ENCODE measurements around the gene CD84.
"Not testable (repeated sequence)": the region's sequence is repeated elsewhere in the genome, so short reads cannot be mapped to it uniquely, and the experiment has no call there.

CD84 gene

DNA sequence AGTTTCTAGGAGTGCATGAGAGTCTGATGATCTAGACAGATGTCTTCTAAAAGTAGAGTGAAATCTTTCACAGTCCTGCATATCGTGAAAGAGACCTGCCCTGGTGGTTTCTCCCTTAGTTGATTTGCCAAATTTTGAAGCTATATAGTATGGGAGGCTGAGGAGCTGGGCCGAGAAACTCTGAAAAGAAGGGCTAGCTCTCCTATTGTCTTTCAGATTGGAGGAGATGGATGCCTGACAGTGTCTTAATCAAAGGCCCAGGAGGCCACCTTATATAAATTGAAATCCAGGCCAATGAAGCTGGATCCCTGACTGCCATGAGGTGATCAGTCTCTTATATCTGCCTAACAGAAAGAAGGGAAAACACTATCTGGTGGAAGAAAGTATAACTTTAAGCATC, 18.4 kb upstream of the CD84 start:
- Mint-ChIP-seq H3K4me1 (no peaks in the 10 kb centered on the region), H3K27ac (no peak overlapping the region), H3K9me3 (peaks cover 45% of the 10 kb centered on the region), H3K27me3 (ENCODE audit: low read depth) (no peaks in the 10 kb centered on the region), H3K4me3 (no peak overlapping the region), H3K36me3 (ENCODE audit: low read depth) (no peaks in the 10 kb centered on the region)
- TF ChIP-seq, protein P1, sequence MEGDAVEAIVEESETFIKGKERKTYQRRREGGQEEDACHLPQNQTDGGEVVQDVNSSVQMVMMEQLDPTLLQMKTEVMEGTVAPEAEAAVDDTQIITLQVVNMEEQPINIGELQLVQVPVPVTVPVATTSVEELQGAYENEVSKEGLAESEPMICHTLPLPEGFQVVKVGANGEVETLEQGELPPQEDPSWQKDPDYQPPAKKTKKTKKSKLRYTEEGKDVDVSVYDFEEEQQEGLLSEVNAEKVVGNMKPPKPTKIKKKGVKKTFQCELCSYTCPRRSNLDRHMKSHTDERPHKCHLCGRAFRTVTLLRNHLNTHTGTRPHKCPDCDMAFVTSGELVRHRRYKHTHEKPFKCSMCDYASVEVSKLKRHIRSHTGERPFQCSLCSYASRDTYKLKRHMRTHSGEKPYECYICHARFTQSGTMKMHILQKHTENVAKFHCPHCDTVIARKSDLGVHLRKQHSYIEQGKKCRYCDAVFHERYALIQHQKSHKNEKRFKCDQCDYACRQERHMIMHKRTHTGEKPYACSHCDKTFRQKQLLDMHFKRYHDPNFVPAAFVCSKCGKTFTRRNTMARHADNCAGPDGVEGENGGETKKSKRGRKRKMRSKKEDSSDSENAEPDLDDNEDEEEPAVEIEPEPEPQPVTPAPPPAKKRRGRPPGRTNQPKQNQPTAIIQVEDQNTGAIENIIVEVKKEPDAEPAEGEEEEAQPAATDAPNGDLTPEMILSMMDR (IDR thresholded peaks at IDR 0.05; ENCODE audit: unreplicated experiment in 3 of 3): no peak

DNA sequence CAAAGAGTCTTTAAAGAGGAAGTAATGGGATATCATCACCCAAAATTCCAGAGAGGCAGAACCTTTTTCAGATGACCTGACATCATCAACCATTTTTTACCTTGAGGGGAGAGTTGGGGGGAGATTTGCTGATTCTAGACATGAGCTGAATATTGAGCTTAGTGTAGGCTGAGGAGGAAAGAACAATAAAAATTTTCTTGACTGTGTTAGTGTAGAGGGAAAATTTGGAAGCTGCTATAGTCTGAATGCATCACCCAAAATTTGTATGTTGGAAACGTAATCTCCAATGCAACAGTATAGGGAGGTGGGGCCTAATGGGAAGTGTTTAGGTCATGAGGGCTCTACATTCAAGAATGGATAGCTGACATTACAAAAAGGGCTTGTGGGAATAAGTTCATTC, 17.8 kb upstream of the CD84 start:
- H3K27ac Mint-ChIP-seq: no peak overlapping the region
- H3K4me3 Mint-ChIP-seq: no peak overlapping the region
- no peaks in the 10 kb centered on the region for H3K4me1 Mint-ChIP-seq
- TF ChIP-seq, protein P1 (IDR thresholded peaks at IDR 0.05; ENCODE audit: unreplicated experiment in 3 of 3): no peak
- H3K27me3 Mint-ChIP-seq (ENCODE audit: low read depth): no peaks in the 10 kb centered on the region
- H3K9me3 Mint-ChIP-seq: peaks cover 41% of the 10 kb centered on the region
- no peaks in the 10 kb centered on the region for H3K36me3 Mint-ChIP-seq (ENCODE audit: low read depth)

DNA sequence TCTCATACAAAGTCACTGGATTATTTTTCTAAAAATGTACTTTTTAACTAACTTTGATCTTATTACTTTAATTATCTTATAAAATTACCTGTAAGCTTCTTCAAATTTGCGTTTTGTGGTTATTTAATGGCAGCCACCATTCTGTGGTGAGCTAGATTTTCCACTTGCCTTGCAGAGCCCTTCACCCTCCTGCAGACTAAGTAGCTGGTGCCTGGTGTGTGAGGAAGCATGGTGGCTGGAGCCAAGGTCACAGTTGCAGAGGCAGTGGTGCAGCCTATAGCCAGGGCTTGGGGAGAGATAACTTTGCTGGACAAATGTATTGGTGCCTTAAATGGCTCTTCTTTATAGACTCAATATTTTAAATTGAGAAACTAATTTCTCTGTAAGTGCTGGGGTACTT, 11.2 kb upstream of the CD84 start:
- H3K9me3 Mint-ChIP-seq: peaks cover 17% of the 10 kb centered on the region
- peaks cover 7% of the 10 kb centered on the region for H3K27me3 Mint-ChIP-seq (ENCODE audit: low read depth)
- no peak overlapping the region for H3K27ac Mint-ChIP-seq

DNA sequence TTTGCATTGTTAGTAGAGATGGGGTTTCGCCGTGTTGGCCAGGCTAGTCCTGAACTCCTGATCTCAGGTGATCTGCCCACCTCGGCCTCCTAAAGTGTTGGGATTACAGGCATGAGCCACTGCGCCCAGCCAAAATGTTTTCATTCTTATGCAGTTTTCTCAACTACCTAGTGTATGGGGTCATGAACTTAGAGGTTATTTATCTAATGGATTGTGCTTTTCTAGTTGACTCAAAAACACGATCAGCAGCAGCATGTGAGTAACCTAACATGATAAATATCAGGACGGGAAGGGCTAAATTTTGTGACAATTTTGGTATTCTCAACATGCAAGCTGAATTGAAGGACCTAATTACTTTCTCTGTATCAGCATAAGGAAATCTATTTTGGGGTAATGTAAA, 9.2 kb upstream of the CD84 start:
- Mint-ChIP-seq H3K36me3 (ENCODE audit: low read depth) (no peaks in the 10 kb centered on the region), H3K27me3 (ENCODE audit: low read depth) (peaks cover 7% of the 10 kb centered on the region), H3K4me1 (no peaks in the 10 kb centered on the region), H3K9me3 (peaks cover 8% of the 10 kb centered on the region), H3K27ac (no peak overlapping the region), H3K4me3 (no peak overlapping the region)
- TF ChIP-seq, protein P1 (IDR thresholded peaks at IDR 0.05; ENCODE audit: unreplicated experiment in 3 of 3): no peak

More for the DNA sequence above, 11.2 kb upstream of the CD84 start:
- Mint-ChIP-seq H3K4me1 (no peaks in the 10 kb centered on the region), H3K36me3 (ENCODE audit: low read depth) (no peaks in the 10 kb centered on the region), H3K4me3 (no peak overlapping the region)
- TF ChIP-seq, protein P1 (IDR thresholded peaks at IDR 0.05; ENCODE audit: unreplicated experiment in 3 of 3): no peak

DNA sequence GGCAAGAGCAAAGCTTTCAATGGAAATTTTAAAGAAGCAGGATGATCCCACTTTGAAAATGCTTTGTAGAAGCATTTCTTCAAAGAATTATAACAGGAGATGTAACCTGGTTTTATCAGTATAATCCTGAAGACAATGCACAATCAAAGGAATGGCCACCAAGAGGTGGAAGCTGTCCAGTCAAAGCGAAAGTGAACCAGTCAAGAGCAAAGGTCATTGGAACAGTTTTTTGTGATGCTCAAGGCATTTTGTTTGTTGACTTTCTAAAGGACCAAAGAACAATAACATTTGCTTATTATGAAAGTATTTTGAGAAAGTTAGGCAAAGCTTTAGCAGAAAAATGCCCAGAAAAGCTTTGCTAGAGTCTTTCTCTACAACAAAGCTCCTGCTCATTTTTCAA, 5.5 kb upstream of the CD84 start:
- Mint-ChIP-seq H3K4me1 (no peaks in the 10 kb centered on the region), H3K4me3 (no peak overlapping the region), H3K27ac (no peak overlapping the region), H3K27me3 (ENCODE audit: low read depth) (no peaks in the 10 kb centered on the region), H3K9me3 (peaks cover 8% of the 10 kb centered on the region), H3K36me3 (ENCODE audit: low read depth) (no peaks in the 10 kb centered on the region)
- TF ChIP-seq, protein P1 (IDR thresholded peaks at IDR 0.05; ENCODE audit: unreplicated experiment in 3 of 3): no peak

DNA sequence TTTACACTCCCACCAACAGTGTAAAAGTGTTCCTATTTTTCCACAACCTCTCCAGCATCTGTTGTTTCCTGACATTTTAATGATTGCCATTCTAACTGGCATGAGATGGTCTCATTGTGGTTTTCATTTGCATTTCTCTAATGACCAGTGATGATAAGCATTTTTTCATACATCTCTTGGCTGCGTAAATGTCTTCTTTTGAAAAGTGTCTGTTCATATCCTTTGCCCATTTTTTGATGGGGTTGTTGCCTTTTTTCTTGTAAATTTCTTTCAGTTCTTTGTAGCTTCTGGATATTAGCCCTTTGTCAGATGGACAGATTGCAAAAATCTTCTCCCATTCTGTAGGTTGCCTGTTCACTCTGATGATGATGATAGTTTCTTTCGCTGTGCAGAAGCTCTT, 3.7 kb upstream of the CD84 start:
- not testable (repeated sequence) for H3K4me1 Mint-ChIP-seq; H3K27ac Mint-ChIP-seq; H3K27me3 Mint-ChIP-seq (ENCODE audit: low read depth); H3K36me3 Mint-ChIP-seq (ENCODE audit: low read depth); H3K4me3 Mint-ChIP-seq; H3K9me3 Mint-ChIP-seq
